ENCODE measurements around the gene CLCNKA.

- TF ChIP-seq CTCF (IDR thresholded peaks at IDR 0.05; ENCODE audit: low read depth, low read length) (no peak), EZH2phosphoT487 (IDR thresholded peaks at IDR 0.05; ENCODE audit: low read depth) (no peak)
These were observed 50.3 kb downstream of the CLCNKA start for GRCh38 chr1:16072095-16072494.

All from OCI-LY3 (cell line).